A549 (cell line): ENCODE data around the gene LCN9. TPM values are rescaled to one million over a fixed set of nuclear protein-coding genes. Genes with fewer than 3 reads are reported as not detected.

Experiments used
- ATAC-seq, 2 experiments: fragments of 200-7000 bp in 1 of 2; fragments of >200 bp in 1 of 2; cut with Nextera tagmentation in 1 of 2; cut with Tn5 transposase in 1 of 2; 3 replicates each; pipeline versions ENCODE4 v1.8.0 to v1.9.1; 2018 to 2020; ENCODE audit warnings: mild to moderate bottlenecking in 1 of 2, moderate library complexity in 1 of 2
- CTCF ChIA-PET: fragments of 300-600 bp; sonication (Branson Sonifier 250); formaldehyde crosslinking; extraction: SDS; loops from one replicate; lab custom pipeline; 2021; ENCODE audit warnings: antibody characterized with exemption, inconsistent platforms; lab: Yijun Ruan, JAX
- POLR2A ChIA-PET: fragments of 350-600 bp; formaldehyde crosslinking; extraction: SDS; loops from one replicate; lab custom pipeline; 2021; ENCODE audit warnings: antibody characterized with exemption, inconsistent platforms; lab: Yijun Ruan, JAX
- DNase-seq, 2 experiments: peaks; one replicate each; pipeline versions ENCODE4 v3.0.0 to v3.0.0-alpha.2; 2011 to 2016; ENCODE audit warnings: low read depth in 1 of 2, low spot score in 1 of 2
- FAIRE-seq: peaks from 2 replicates; lab custom pipeline; 2011; peaks lifted over from hg19 to GRCh38; lab: Jason Lieb, UNC
- H3K27ac ChIP-seq, 2 experiments: fragments of >200 bp; sonication (Bioruptor Twin); formaldehyde crosslinking; 3 replicates each; pipeline ENCODE4 v1.5.1; 2016 to 2017
- H3K4me1 ChIP-seq: fragments of >200 bp; sonication (Bioruptor Twin); formaldehyde crosslinking; 3 replicates; pipeline ENCODE4 v1.6.1; 2016
- H3K4me2 ChIP-seq: fragments of >200 bp; sonication (Bioruptor Twin); formaldehyde crosslinking; 3 replicates; pipeline ENCODE4 v1.6.1; 2016
- H3K4me3 ChIP-seq: fragments of >200 bp; sonication (Bioruptor Twin); formaldehyde crosslinking; 3 replicates; pipeline ENCODE4 v1.5.1; 2016
- H3K9me3 ChIP-seq: fragments of >200 bp; sonication (Bioruptor Twin); formaldehyde crosslinking; 3 replicates; pipeline ENCODE4 v1.6.1; 2016
- ATOH8 ChIP-seq: fragments of 250-450 bp; sonication (Bioruptor Pico); IDR thresholded peaks from 2 replicates; pipeline ENCODE4 v1.5.0; 2020; ENCODE audit warnings: low read depth, mild to moderate bottlenecking, moderate library complexity
- BCL3 ChIP-seq: fragments of >200 bp; sonication (Bioruptor Twin); formaldehyde crosslinking; IDR thresholded peaks from 3 replicates; pipeline ENCODE4 v1.6.1; 2016
- BHLHE40 ChIP-seq: IDR thresholded peaks from 2 replicates; pipeline ENCODE4 v1.6.1; 2012; ENCODE audit warnings: low read depth, low read length, inconsistent platforms
- CBX8 ChIP-seq: fragments of 200-600 bp; sonication (generic); IDR thresholded peaks from 2 replicates; pipeline ENCODE4 v1.6.1; 2016
- EHF ChIP-seq: fragments of 250-450 bp; sonication (Bioruptor Pico); IDR thresholded peaks from 2 replicates; pipeline ENCODE4 v1.5.0; 2020; ENCODE audit warnings: mild to moderate bottlenecking
- EHMT2 ChIP-seq: fragments of 200-600 bp; sonication (generic); IDR thresholded peaks from 2 replicates; pipeline ENCODE4 v1.6.1; 2016; ENCODE audit warnings: antibody characterized with exemption, low read depth, mild to moderate bottlenecking, moderate library complexity
- FOXS1 ChIP-seq: fragments of 250-450 bp; sonication (Bioruptor Pico); IDR thresholded peaks from 2 replicates; pipeline ENCODE4 v1.5.0; 2020; ENCODE audit warnings: mild to moderate bottlenecking, moderate library complexity
- GATA3 ChIP-seq: IDR thresholded peaks from 2 replicates; pipeline ENCODE4 v1.6.1; 2012; ENCODE audit warnings: borderline replicate concordance
- HOXB5 ChIP-seq: fragments of 250-450 bp; sonication (Bioruptor Pico); IDR thresholded peaks from 2 replicates; pipeline ENCODE4 v1.5.0; 2020; ENCODE audit warnings: mild to moderate bottlenecking, moderate library complexity
- KDM5A ChIP-seq: fragments of 200-600 bp; sonication (generic); IDR thresholded peaks from 2 replicates; pipeline ENCODE4 v1.6.1; 2016; ENCODE audit warnings: antibody characterized with exemption, mild to moderate bottlenecking
- MYC ChIP-seq: IDR thresholded peaks from 2 replicates; pipeline ENCODE4 v1.6.1; 2012; ENCODE audit warnings: mild to moderate bottlenecking, inconsistent platforms, low read length, improper control_type of control experiment, borderline replicate concordance
- NR3C1 ChIP-seq: fragments of >200 bp; sonication (Bioruptor Twin); formaldehyde crosslinking; IDR thresholded peaks from 3 replicates; pipeline ENCODE4 v1.6.1; 2017
- PHF8 ChIP-seq: fragments of 200-600 bp; sonication (generic); IDR thresholded peaks from 2 replicates; pipeline ENCODE4 v1.6.1; 2016; ENCODE audit warnings: low read depth, mild to moderate bottlenecking, antibody characterized with exemption, moderate library complexity, borderline replicate concordance
- POLR2A ChIP-seq: IDR thresholded peaks from 2 replicates; pipeline ENCODE4 v1.6.1; 2012; ENCODE audit warnings: mild to moderate bottlenecking, low read length
- RARB ChIP-seq: fragments of 250-450 bp; sonication (Bioruptor Pico); IDR thresholded peaks from 2 replicates; pipeline ENCODE4 v1.8.0; 2021; ENCODE audit warnings: mild to moderate bottlenecking, moderate library complexity
- RCOR1 ChIP-seq: fragments of 150-350 bp; IDR thresholded peaks from 2 replicates; pipeline ENCODE4 v1.6.1; 2014; ENCODE audit warnings: antibody characterized with exemption, low read length, low read depth
- REST ChIP-seq: fragments of 200-600 bp; sonication (generic); IDR thresholded peaks from 2 replicates; pipeline ENCODE4 v1.6.1; 2016; ENCODE audit warnings: antibody characterized with exemption, mild to moderate bottlenecking, moderate library complexity
- RFX5 ChIP-seq: fragments of 450-650 bp; IDR thresholded peaks from 2 replicates; pipeline ENCODE4 v1.7.1; 2014; ENCODE audit warnings: antibody characterized with exemption, mild to moderate bottlenecking, moderate library complexity
- RNF2 ChIP-seq: fragments of 200-600 bp; sonication (generic); IDR thresholded peaks from 2 replicates; pipeline ENCODE4 v1.6.1; 2016; ENCODE audit warnings: low read depth, mild to moderate bottlenecking, antibody characterized with exemption, moderate library complexity, borderline replicate concordance
- SMC3 ChIP-seq: fragments of >200 bp; sonication (Bioruptor Twin); formaldehyde crosslinking; IDR thresholded peaks from 3 replicates; pipeline ENCODE4 v1.6.1; 2018; ENCODE audit warnings: inconsistent platforms
- USF2 ChIP-seq: fragments of 450-650 bp; IDR thresholded peaks from 2 replicates; pipeline ENCODE4 v1.6.1; 2014; ENCODE audit warnings: antibody characterized with exemption
- ZNF302 ChIP-seq: fragments of 250-450 bp; sonication (Bioruptor Pico); IDR thresholded peaks from 2 replicates; pipeline ENCODE4 v1.9.0; 2021; ENCODE audit warnings: inconsistent platforms, mild to moderate bottlenecking, moderate library complexity
- WGBS: methylation state at CpG from one replicate; pipeline ENCODE4 v1.1.6; 2017; ENCODE audit errors: missing lambda C conversion rate; 5-methylcytosine and 5-hydroxymethylcytosine counted together
- polyA plus RNA-seq, 4 experiments: library from polyadenylated mRNA; depleted of rRNA in 3 of 4; stranded (reverse); fragments of >200 nt; fragmentation: RNase III in 1 of 4; extraction: RNeasy Plus Mini Kit Qiagen cat#74134 plus additional on column Dnase treatment in 1 of 4; gene quantifications; 2 replicates in 3 of 4; 3 replicates in 1 of 4; pipeline ENCODE4 v1.2.3, GENCODE V29; 2011 to 2017

LCN9 gene
- polyA plus RNA-seq, 2 of the 4 experiments (the other 2 are of a cell fraction): not detected

DNA sequence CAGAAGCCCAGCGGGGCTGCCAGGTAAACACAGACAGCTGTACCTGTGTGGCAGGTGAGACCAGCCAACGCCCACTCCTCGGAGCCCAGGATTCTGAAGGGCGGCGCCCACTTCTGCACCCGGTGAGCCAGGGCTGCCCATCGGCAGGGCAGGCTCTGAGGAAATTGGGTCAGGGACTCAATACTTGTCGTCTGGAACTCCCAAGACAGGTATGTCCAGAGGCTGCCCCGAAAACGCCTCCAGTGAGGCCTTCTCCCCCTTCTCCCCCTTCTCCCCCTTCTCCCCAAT lies 43.6 kb upstream of the LCN9 start:
- ATAC-seq (no peak), FAIRE-seq (no peak), DNase-seq (no peak)
- Histone ChIP-seq H3K27ac (no peak overlapping the region), H3K4me3 (no peak overlapping the region), H3K4me2 (no peak overlapping the region), H3K4me1 (no peaks in the 10 kb centered on the region), H3K9me3 (no peaks in the 10 kb centered on the region)
- 46% methylated on average over 7 of the region's 10 CpGs for WGBS
- CTCF ChIA-PET: no interaction called here
- TF ChIP-seq EHF (CRISPR knock-in tag): no peak
- no peak for TF ChIP-seq HOXB5 (CRISPR knock-in tag)
- no peak for TF ChIP-seq POLR2A
- TF ChIP-seq RCOR1: no peak
- no peak for TF ChIP-seq REST
- no peak for TF ChIP-seq GATA3
- no peak for TF ChIP-seq BHLHE40
- TF ChIP-seq EHMT2: no peak
- TF ChIP-seq SMC3: no peak
- no peak for TF ChIP-seq CBX8
- TF ChIP-seq ATOH8 (CRISPR knock-in tag): no peak
- TF ChIP-seq BCL3: no peak
- no peak for TF ChIP-seq MYC
- TF ChIP-seq ZNF302 (CRISPR knock-in tag): no peak
- no peak for TF ChIP-seq USF2
- no peak for TF ChIP-seq KDM5A
- TF ChIP-seq, all 56 proteins: peak for 0
- POLR2A ChIA-PET: no interaction called here

- ATAC-seq (no peak), DNase-seq (no peak), FAIRE-seq (no peak)
- 38% methylated on average over 7 of the region's 7 CpGs for WGBS
- no peak overlapping the region for H3K27ac ChIP-seq
- POLR2A ChIA-PET: no interaction called here
- H3K4me1 ChIP-seq: no peaks in the 10 kb centered on the region
- H3K4me3 ChIP-seq: no peak overlapping the region
- CTCF ChIA-PET: interaction anchor here (0.9 to 2.0 kb wide), 3 partner anchors 11 to 18 kb away, joined by 3 to 15 read pairs (median 5); no protein-coding TSS in a partner anchor
- TF ChIP-seq FOXS1 (no peak), RFX5 (no peak), PHF8 (no peak), NR3C1 (no peak), RNF2 (no peak), BCL3 (no peak), RARB (no peak)
- no peak overlapping the region for H3K4me2 ChIP-seq
- H3K9me3 ChIP-seq: no peaks in the 10 kb centered on the region
Observed at GRCh38 chr9:135620558-135620957, 42.6 kb upstream of the LCN9 start.
